Skin epidermis (tissue), 12 donors: ENCODE data around the gene STUM.

Experiments used
- H3K27ac ChIP-seq, 21 experiments: fragments of 200-600 bp; sonication (generic) in 11 of 21; one replicate each; pipeline ENCODE4 v1.5.0; 2020; ENCODE audit warnings: mild to moderate bottlenecking in 3 of 21, inconsistent platforms in 2 of 21, moderate library complexity in 2 of 21
- H3K4me3 ChIP-seq, 7 experiments: fragments of 200-600 bp; sonication (generic) in 2 of 7; one replicate each; pipeline ENCODE4 v1.5.0; 2020; ENCODE audit warnings: inconsistent platforms in 2 of 7, mild to moderate bottlenecking in 2 of 7, moderate library complexity in 1 of 7

Gene STUM

DNA sequence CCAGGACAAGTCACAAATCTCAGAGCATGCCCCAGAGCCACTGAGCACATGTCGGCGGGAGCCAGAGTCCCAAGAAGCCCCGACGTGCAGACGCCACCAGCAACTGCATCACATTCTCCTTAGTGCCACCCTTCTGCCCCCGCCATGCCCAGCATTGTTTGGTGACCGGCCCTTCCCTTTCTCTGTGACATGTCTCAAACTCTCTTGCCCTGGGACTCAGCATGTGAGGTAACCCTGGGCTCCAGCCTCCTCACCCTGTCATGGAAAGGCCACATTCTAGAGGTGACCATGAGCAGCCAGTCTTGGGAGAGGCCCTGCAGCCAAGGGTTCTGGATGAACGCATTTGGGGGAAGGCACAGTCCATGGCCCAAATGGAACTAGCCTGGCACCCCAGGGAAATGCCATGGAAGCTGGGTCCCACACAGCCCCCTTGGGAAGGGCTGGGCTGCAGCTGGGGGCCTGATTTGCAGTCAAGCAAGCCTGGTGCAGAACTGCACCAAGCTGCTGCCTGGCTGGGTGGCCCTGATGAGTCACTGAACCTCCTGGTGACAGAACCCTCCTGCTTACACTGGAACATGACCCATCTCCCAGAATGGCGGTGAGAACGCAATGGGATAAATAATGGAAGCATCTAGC is 96.1 kb downstream of the STUM start:
- no peak overlapping the region for H3K4me3 ChIP-seq
- H3K27ac ChIP-seq, result peak overlapping the region in 11 of 21 experiments; percentile 4 to 79 (median 43)

DNA sequence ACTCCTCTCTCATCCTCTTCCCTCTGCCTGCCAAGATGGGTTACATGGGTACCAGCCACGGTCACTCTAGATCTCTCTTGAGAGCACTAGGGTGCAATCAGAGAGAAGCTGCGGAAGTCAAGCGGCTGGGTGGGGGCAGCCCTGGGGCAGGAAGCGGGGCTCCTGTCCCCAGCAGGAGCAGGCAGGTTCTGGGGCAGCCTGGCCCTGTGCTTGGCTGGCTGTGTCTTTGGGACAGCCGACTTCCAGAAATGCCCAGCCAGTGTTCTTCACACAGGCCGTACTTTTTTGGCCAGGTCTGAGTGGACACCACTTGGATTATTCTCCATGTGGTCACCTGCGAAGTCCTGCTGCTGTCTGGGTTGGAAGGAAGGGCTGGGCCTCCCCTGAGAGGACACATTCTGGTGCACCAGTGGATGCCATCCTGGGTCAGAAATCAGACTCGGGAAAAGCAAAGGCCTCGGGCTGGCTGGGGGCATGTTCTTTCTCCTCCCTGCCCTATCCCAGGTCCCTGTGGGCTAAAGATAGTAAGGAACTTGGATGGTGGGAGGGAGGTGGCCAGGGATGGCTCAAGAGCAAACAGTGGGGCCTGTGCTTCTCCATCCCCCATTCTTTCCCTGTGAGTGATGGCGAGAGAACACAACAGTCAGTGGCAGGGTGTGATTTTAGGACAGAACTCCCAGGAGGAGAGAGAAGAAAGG is 96.9 kb downstream of the STUM start:
- Histone ChIP-seq H3K27ac (peak overlapping the region in 14 of 21 experiments; percentile 4 to 79 (median 38)), H3K4me3 (no peak overlapping the region)

DNA sequence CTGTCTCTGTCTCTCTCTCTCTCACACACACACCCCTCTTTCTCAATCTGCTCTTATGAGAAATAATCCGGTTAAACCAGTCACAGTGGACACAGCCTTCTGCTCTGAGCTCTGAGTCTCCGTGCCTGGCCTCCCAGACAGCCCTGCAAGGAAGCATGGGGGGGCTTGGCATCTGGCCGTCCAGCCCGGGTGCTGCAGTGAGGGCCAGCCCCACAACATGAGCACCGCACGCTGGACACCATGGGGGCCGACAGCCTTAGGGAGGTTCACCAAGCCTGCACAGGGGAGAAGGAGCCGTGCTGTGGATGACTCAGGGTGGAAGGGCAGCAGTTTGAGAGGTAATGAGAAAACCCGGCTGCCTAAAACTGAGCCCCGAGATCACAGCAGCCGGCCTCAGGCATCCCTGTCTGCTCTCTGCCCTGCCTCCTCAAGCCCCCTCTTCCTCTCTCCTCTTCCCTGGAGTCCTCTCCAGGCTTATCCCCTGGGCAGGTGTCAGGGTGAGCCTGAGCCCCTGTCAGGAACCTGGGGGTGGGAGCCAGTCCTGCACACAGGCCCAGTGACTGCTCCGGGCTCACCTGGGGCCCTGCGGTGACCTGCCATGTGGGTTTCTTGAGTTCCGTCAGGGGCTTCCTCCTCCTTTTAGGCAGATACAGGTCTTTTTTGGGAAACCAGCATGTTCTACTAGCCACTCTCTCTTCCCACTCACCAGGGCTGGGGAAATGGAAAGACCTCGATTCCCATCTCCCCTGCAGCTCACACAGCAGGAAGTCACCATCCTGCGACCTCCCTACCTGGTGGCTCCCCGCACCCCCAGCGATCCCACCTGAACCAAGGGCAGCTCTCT is 97.7 kb downstream of the STUM start:
- Histone ChIP-seq H3K27ac (peak overlapping the region in 13 of 21 experiments; percentile 4 to 79 (median 37)), H3K4me3 (no peak overlapping the region)

DNA sequence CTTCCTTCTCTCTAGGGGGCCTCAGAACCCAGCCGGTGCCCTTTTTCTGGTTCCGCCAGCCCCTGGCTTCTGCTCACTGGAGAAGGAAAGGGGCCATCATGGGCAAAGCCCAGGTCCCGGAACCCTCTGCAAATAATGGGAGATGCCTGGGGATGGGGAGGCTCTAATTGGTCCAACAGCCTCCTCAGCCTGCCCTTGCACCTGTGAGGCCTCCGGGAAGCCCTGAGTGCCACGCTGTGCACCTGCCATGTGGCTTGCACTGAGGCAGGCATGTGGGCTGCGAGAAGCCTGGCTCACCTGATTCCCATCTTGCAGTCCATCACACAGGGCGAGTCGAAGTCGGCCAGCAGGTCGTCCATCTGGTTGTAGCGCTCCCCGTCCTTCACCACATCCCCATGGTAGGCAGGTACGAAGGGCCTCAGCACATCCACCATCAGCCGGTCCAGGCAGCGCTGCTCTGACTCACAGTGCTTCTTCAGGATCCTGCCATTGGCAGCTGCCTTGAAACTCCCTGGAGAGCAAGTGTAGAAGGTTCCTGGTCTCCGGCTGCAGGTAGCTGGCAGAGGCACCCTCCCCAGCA is 98.4 kb downstream of the STUM start:
- Histone ChIP-seq H3K4me3 (no peak overlapping the region), H3K27ac (peak overlapping the region in 1 of 21 experiments; percentile 43)

DNA sequence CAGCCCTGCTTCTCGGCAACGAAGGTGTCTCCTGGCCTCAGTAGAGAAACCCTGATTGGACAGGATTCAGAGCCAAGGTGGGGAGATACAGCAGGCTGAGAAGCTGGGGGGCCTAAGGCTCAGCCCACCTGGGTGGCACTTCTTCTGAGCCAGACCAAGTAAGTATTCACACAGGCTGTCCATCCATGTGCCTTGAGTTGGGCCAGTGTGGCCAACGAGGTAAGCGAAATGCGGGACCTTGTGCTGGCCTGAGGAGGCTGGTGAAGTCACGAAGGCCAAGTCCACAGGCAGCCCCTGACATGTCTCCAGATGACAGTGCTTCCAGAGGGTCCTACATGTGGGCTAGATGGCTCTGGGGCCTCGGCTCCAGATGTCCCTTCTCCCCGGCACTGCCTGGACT is 99.2 kb downstream of the STUM start:
- Histone ChIP-seq H3K4me3 (no peak overlapping the region), H3K27ac (no peak overlapping the region)

DNA sequence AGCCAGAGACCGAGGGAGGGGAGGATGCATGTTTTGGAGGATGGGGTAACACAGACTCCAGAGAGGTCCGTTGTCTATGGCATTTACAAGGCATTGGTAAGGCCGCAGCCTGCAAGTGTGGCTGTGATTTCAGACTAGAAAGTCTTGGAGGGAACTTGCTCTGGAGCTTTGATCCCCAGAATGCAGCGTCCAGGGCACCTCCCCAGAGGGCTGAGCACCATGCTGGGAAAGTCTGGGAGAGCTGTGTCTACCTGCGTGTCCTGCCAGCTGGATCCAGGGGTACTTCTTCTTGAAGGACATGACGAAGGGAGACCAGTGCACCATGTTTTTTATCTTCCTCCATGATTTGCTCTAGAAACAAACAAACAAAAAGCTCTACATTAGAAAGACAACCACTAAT is 99.9 kb downstream of the STUM start:
- H3K27ac ChIP-seq, result no peak overlapping the region

DNA sequence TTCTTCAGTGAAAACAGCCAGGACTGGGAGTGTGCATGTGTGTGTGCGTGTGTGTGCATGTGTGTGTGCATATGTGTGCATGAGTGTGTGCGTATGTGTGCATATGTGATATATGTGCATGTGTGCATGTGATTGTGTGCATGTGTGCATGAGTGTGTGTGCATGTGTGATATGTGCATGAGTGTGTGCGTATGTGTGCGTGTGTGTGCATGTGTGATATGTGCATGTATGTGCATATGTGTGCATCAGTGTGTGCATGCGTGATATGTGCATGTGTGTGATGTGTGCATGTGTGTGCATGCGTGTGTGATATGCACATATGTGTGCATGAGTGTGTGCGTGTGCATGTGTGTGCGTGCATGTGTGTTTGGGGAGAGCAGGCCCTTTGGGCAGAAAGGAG is 100.7 kb downstream of the STUM start:
- no peak overlapping the region for H3K27ac ChIP-seq
- no peak overlapping the region for H3K4me3 ChIP-seq

More for the DNA sequence above, 99.9 kb downstream of the STUM start:
- no peak overlapping the region for H3K4me3 ChIP-seq

DNA sequence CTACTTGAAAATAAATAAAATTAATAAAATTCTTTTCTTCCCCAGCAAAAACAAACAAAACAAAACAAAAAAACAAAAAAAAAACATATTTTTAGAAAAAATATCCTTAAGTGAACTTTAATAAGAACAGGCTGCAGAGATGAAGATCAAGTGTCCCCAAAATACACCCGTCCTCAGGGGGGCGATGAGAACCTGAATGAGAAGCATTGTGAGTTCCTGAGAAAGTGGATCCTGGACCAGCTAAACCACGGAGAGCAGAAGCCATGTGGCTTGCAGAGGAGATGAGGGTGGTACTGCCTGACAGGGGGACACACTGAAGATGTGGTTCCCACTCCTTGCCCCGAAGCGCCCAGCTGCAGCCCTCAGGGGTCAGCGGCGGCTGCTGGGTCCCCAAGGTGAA is 101.2 kb downstream of the STUM start:
- H3K27ac ChIP-seq, result peak overlapping the region in 2 of 21 experiments; percentile 14 to 31
- H3K4me3 ChIP-seq, result no peak overlapping the region

DNA sequence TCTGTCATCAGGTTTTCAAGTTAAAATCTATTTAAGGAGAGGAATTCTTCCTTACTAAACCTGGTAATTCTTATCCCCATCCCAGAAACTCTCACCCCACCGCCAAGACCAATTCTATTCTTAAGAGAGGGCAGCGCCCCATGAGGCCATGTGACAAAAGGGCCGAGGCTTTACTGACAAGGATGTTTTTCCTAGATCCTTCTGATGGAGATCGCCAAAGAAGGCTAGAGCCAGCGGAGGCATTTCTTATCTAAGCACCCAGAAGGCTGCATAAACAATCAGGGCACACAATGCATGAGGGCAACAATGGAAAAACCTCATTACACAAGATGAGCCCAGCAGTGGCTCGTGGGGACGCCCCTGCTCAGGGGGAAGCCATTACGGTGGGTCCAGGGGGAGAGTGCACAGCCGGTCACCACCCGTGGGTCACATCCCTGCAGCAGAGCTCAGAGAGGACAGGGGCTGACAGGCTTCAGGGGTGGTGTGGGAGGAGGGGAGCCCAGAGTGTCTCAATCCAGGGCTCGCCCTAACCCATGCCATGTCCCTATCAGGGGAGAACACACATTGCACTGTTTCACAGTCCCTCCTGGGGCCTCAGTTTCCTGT is 101.8 kb downstream of the STUM start:
- peak overlapping the region in 4 of 21 experiments; percentile 13 to 42 (median 22) for H3K27ac ChIP-seq
- no peak overlapping the region for H3K4me3 ChIP-seq

DNA sequence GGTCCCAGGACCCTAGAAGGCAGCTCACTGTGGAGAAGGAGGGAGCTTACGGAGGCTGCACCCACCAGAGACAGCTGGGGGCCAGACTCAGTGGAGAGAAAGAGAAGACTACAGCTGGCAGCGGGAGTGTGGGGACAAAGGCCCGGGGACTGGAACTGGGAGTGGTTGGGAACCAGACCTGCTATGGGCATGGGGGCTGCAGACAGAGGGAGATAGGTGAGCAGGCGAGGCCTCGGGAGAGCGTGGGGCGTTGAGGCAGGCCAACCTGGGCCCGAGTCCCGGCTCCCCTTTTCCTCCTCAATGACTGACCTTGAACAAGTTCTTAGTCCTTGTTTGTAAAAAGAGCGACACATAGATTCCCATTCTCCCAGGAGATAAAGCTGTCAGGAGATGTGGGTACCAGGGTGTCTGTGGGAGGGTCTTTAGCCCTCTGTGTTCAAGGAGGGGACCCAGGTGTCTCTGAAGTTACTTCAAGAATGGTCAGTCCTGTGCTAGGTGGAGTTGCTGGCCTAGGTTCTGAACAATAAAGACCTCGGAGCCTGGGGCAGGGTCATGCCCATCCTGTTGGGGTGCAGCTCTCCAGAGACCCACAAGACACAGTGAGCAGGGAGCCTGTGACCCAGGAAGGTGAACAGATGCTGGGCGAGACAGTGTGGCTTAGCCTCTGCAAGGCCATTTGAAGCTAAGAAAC is 102.6 kb downstream of the STUM start:
- peak overlapping the region in 1 of 21 experiments; percentile 42 for H3K27ac ChIP-seq
- H3K4me3 ChIP-seq, result no peak overlapping the region

DNA sequence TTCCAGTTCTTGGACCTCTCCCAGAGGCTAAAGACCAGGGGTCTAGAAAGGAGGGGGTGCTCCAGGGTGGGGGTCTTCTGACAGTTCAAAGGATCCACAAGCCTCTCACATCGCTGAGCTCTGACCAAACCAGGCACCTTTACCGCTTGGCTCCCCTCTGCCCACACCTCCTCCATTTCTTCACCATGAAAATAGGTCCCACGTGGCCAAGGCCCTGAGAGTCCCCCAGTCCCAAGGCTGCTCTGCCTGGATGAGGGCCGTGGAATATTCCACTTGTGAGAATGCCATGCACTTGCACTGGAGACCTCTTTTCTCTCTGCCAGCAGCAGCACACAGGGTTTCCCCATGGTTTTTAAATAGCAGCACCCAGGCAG is 103.2 kb downstream of the STUM start:
- Histone ChIP-seq H3K4me3 (no peak overlapping the region), H3K27ac (no peak overlapping the region)

DNA sequence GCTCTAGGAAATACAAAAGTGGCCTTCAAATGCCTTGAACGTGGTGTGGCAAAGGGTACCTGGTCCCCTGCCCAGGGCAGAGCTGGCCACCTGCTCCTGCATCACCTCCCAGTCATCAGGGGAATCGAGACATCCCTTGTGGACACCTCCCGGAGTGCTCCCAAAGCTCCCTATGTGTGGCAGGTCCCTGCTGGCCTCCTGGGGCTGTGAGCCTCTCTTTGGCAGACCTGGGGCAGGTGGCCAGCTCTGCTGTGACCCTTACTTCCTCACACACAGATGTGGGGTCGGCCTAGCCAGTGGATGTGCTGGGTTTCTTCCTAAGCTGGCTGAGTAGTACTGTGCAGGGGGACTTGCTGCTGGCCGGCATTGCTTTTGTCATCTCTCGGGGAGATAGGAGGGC is 104.0 kb downstream of the STUM start:
- Histone ChIP-seq H3K27ac (peak overlapping the region in 4 of 21 experiments; percentile 63 to 88 (median 80)), H3K4me3 (no peak overlapping the region)

DNA sequence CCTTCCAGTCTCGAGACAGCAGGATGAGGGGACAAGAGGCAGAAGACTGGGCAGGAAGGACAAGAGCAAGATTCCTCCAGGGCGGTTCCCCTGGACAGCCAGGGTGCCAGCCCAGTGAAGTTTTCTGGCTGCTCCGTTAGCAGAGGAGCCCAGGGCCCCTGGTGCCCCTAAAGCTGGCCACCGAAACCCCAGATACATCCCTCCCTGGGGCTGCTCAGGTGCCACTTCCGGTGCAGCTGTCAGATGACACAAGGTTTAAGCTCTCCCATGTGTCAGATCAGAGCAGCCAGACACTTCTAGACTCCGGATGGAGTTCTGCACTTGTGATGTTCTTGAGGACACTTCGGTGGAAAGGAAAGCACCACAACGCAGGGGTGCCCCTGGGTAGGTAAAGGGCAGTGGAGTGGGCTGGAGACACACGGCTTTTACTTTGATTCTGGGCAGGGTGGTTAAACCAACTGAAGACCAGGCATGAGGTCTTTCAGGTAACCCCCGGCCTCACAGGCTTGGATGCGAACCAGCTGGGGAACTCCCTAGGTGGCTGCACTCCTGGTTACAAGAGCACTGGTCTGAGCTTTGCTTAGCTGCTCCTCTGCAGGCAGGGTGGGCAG is 104.9 kb downstream of the STUM start:
- no peak overlapping the region for H3K4me3 ChIP-seq
- peak overlapping the region in 16 of 21 experiments; percentile 28 to 88 (median 75) for H3K27ac ChIP-seq

DNA sequence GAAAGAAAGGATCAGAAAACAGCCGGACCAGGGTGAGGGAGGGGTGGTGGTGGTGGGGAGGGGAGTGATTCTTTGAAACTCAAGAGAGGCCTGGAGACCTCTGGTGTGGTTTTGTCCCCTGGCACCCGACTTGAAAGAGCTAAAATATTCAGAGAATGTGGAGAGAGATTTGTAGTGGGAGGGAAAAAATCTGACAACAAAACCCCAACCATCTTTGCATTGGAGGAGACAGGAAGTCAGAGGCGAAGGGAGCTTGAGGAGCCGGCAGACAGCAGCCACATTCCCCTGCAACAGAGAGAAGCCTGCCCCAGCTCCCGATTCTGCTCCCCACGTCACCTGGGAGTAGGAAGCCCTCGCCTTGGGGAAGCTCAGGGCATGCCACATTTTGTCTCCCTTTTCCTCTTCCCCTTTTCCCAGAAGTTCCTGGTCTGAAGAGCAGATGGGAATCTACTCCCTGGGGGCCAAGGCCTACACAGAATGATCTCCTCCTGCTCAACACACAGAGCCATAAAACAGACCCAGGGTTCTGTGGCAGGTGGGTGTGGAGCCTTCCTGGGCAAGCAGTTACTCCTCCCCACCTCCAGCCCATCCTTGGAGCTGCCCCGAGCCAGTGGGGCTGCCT is 105.6 kb downstream of the STUM start:
- Histone ChIP-seq H3K27ac (peak overlapping the region in 20 of 21 experiments; percentile 7 to 88 (median 75)), H3K4me3 (no peak overlapping the region)

DNA sequence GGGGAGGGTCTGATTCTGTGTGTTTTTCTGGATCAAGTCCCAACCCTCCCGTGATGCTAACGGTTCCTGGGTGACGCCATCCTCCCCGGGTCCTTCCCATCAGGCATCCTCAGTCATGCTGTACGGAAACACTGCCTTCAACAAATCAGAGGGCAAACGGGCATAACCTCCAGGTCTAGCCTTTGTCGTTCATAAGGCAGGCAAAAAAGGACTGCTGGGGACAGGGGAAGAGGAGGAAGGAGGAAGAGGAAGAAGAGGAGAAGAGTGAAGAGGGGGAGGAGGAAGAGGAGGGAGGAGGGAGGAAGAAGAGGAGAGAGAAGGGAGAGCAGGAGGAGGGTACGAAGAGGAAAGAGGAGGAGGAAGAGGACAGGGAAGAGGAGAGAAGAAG is 106.1 kb downstream of the STUM start:
- Histone ChIP-seq H3K4me3 (no peak overlapping the region), H3K27ac (peak overlapping the region in 19 of 21 experiments; percentile 15 to 88 (median 76))

DNA sequence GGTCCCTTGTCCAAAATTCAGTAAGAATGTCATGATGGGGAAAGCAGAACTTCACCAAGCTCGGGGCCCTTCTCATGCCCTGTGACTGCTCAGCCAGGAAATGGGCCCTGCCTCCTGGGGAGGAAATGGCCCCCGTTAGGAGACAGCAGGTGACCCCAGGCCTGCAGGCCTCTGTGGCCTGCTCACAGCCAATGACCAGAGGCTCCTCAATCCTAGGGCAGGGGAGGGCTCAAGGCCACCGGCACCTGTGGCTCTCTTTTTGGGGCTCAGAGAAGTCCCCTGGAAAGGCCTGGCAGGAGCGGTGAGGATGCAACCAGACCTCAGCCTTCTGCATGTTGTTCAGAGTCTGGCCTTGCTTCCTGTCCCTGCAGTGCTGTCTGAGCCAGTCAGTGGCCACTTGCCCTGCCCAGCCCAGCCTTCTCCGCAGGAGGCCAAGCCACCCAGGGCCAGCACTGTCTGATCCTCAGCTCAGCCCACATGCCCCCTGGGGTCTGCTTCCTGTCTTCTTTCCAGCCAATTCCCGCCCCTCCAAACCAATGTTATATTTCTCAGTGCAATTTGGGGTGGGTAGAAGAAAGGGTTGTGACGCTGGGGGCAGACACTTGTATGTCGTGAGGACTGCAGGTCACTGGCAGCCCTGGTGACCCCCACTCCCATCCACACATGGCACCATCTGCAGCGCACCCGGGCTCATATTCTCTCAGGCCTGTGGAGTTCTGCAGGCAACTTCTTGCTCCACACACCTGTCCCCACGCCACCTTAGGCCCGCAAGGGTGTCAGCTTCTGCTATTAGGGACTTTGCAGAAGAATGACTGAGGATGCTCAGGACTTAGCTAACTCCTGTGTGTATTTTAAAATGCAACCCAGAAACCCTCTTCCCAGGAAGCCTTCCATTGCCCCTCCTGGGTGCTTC is 106.9 kb downstream of the STUM start:
- Histone ChIP-seq H3K27ac (peak overlapping the region in 20 of 21 experiments; percentile 15 to 88 (median 76)), H3K4me3 (no peak overlapping the region)

DNA sequence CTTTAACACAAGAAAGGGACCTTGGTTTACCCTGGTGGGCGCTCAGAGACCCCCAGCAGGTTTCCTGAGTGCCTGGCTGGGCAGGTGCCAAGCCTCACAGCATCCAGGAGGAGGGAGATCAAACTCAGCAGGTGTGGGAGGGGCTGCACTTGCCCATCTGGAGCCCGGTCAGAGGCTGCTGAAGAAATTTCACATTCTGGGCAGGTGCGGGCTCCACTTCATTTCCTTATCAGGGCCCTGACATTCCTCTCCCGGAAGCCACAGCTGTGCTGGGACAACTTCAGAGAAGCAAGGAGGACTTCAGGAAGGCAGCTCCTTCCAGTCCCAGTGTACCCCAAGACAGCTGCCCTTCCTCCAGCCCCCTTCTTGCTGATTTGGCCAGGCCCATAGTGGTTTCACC is 107.6 kb downstream of the STUM start:
- no peak overlapping the region for H3K4me3 ChIP-seq
- H3K27ac ChIP-seq, result peak overlapping the region in 20 of 21 experiments; percentile 3 to 88 (median 76)
